Osteoblast (primary cell): ENCODE data around the gene TTC9C. TPM values are rescaled to one million over a fixed set of nuclear protein-coding genes. Genes with fewer than 3 reads are reported as not detected.

Experiments
- DNase-seq: peaks from one replicate; pipeline ENCODE4 v3.0.0; 2011; ENCODE audit warnings: low spot score, mixed read lengths; ENCODE audit not compliant: insufficient read length; ENCODE audit errors: missing footprints
- H2AFZ ChIP-seq: 2 replicates; pipeline ENCODE4 v1.6.0; 2011; ENCODE audit warnings: mild to moderate bottlenecking, low read length
- H3K27ac ChIP-seq: 2 replicates; pipeline ENCODE4 v1.5.1; 2011; ENCODE audit warnings: mild to moderate bottlenecking, low read depth, low read length, moderate library complexity
- H3K27me3 ChIP-seq: 2 replicates; pipeline ENCODE4 v1.6.0; 2012; ENCODE audit warnings: mild to moderate bottlenecking, control low read depth, inconsistent platforms, low read length, moderate library complexity; ENCODE audit not compliant: insufficient read depth
- H3K36me3 ChIP-seq: 2 replicates; pipeline ENCODE4 v1.5.1; 2011; ENCODE audit warnings: mild to moderate bottlenecking, low read length, control low read depth, moderate library complexity; ENCODE audit not compliant: insufficient read depth
- H3K4me1 ChIP-seq: 2 replicates; pipeline ENCODE4 v1.5.1; 2011; ENCODE audit warnings: mild to moderate bottlenecking, low read length, control low read depth, moderate library complexity; ENCODE audit not compliant: insufficient read depth
- H3K4me2 ChIP-seq: 2 replicates; pipeline ENCODE4 v1.6.0; 2011; ENCODE audit warnings: mild to moderate bottlenecking, low read length; ENCODE audit not compliant: insufficient read depth
- H3K4me3 ChIP-seq: fragments of 200-600 bp; sonication (generic); 3 replicates; pipeline ENCODE4 v1.5.1; 2012; ENCODE audit warnings: mild to moderate bottlenecking, low read length, inconsistent platforms; ENCODE audit not compliant: insufficient read depth
- H3K79me2 ChIP-seq: 2 replicates; pipeline ENCODE4 v1.6.0; 2012; ENCODE audit warnings: mild to moderate bottlenecking, low read length, control low read depth, inconsistent platforms; ENCODE audit not compliant: insufficient read depth
- H3K9me3 ChIP-seq: 2 replicates; pipeline ENCODE4 v1.5.1; 2011; ENCODE audit warnings: low read depth, low read length, control low read depth
- H4K20me1 ChIP-seq: 2 replicates; pipeline ENCODE4 v1.6.0; 2012; ENCODE audit warnings: mild to moderate bottlenecking, low read length, control low read depth; ENCODE audit not compliant: insufficient read depth
- total RNA-seq: library from RNA; depleted of rRNA; stranded (reverse); fragments of >200 nt; gene quantifications from 2 replicates; pipeline ENCODE4 v1.2.3, GENCODE V29; 2012
- TF ChIP-seq, protein P1 (sequence below): IDR thresholded peaks from 2 replicates; pipeline ENCODE4 v1.5.1; 2011; ENCODE audit warnings: mild to moderate bottlenecking, low read depth, low read length, moderate library complexity; ENCODE audit errors: extremely low read depth

TTC9C gene
- total RNA-seq, 1 donor: 34.0 TPM

DNA sequence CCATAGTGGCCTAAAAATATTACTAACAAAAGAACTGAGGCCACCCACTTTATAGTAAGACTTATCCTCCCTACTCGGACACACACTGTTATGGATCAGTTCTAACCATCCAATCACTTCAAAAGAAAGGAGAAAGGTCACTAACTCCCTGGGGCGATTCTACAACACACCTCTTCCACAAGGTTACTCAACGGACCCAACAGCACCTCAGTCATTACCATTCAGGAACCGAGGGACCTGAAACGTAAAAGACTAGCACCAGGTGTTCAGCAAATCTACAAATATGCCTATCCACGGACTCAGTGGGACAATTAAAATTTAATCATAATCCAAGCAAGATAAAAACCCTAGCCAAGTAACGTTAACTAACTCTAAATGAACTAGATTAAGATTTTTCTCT is 2.6 kb upstream of the TTC9C start:
- H3K4me3 ChIP-seq: peak overlapping the region; percentile 98
- no peak for DNase-seq
- peaks cover 33% of the 10 kb centered on the region for H4K20me1 ChIP-seq

DNA sequence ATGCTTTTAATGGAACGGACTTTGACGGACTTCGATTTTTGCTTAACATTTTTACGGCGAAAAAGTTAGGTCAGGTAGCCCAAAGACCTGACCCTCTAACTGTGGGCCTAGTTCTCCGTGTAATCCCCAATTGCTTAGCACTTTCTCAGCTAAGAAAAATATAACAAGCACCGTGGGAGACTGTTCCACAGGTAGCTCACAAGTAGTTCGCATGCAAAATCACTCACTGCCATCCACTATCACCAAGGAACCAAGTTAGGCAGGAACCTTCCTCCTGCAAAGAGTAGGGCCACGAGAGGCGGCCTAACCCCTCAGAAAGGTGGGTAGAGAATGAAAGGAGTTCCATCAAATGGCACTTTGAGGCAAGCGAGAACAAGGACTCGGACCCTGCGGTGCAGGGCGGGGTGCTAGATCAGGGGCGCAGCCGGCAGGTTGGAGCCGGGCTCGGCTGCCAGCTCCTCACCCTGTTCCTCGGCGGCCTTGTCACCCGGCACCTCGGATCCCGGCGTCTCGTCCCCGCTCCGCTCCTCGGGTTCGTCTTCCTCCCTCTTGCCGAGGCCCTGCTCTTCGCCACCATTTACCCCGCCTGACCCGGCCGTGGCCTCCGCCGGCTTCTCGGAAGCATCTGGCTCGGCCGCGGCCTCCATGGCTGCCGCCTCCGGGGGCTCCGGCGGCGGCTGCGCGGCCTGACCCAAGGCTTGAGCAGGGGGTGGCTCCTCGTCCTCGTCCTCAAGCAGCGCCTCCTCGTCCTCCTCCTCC is 2.0 kb upstream of the TTC9C start:
- TF ChIP-seq, protein P1, sequence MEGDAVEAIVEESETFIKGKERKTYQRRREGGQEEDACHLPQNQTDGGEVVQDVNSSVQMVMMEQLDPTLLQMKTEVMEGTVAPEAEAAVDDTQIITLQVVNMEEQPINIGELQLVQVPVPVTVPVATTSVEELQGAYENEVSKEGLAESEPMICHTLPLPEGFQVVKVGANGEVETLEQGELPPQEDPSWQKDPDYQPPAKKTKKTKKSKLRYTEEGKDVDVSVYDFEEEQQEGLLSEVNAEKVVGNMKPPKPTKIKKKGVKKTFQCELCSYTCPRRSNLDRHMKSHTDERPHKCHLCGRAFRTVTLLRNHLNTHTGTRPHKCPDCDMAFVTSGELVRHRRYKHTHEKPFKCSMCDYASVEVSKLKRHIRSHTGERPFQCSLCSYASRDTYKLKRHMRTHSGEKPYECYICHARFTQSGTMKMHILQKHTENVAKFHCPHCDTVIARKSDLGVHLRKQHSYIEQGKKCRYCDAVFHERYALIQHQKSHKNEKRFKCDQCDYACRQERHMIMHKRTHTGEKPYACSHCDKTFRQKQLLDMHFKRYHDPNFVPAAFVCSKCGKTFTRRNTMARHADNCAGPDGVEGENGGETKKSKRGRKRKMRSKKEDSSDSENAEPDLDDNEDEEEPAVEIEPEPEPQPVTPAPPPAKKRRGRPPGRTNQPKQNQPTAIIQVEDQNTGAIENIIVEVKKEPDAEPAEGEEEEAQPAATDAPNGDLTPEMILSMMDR: no peak
- Histone ChIP-seq H3K9me3 (no peaks in the 10 kb centered on the region), H3K4me1 (peaks cover 19% of the 10 kb centered on the region), H3K27me3 (no peaks in the 10 kb centered on the region), H3K79me2 (peaks cover 77% of the 10 kb centered on the region), H3K27ac (peak overlapping the region; percentile 73), H3K4me2 (peak overlapping the region; percentile 87), H3K36me3 (peaks cover 31% of the 10 kb centered on the region), H3K4me3 (peak overlapping the region; percentile 98), H4K20me1 (peaks cover 33% of the 10 kb centered on the region), H2AFZ (no peak overlapping the region)
- DNase-seq: no peak

More for the DNA sequence above, 2.6 kb upstream of the TTC9C start:
- H3K4me1 ChIP-seq: peaks cover 19% of the 10 kb centered on the region
- peaks cover 79% of the 10 kb centered on the region for H3K79me2 ChIP-seq
- peak overlapping the region; percentile 73 for H3K27ac ChIP-seq
- H3K36me3 ChIP-seq: peaks cover 36% of the 10 kb centered on the region
- no peaks in the 10 kb centered on the region for H3K9me3 ChIP-seq
- TF ChIP-seq, protein P1: no peak
- H3K4me2 ChIP-seq: peak overlapping the region; percentile 87
- no peak overlapping the region for H2AFZ ChIP-seq
- H3K27me3 ChIP-seq: no peaks in the 10 kb centered on the region

DNA sequence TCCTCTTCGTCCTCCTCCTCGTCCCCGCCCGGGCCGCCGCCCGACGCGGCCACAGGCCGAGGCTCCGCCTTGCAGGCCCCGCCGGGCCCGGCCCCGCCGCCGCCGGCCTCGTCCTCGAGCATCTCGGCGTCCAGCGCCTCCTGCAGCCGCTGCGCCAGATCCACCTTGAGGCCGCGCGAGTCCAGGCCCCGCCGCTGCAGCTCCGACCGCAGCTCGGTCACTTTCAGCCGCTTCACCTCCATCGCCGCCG is 1.4 kb upstream of the TTC9C start:
- no peak for DNase-seq

More for the DNA sequence above, 1.4 kb upstream of the TTC9C start:
- peak overlapping the region; percentile 87 for H3K4me2 ChIP-seq
- TF ChIP-seq, protein P1: no peak
- H4K20me1 ChIP-seq: peaks cover 33% of the 10 kb centered on the region
- H3K4me1 ChIP-seq: peaks cover 19% of the 10 kb centered on the region
- H3K9me3 ChIP-seq: no peaks in the 10 kb centered on the region
- peaks cover 77% of the 10 kb centered on the region for H3K79me2 ChIP-seq
- peak overlapping the region; percentile 98 for H3K4me3 ChIP-seq
- no peaks in the 10 kb centered on the region for H3K27me3 ChIP-seq
- H3K27ac ChIP-seq: peak overlapping the region; percentile 73
- H3K36me3 ChIP-seq: peaks cover 26% of the 10 kb centered on the region
- peak overlapping the region; percentile 30 for H2AFZ ChIP-seq
